Epithelial cell of proximal tubule (primary cell): Measurements from ENCODE around the gene AHCYL2. TPM values are rescaled to one million over a fixed set of nuclear protein-coding genes. Genes with fewer than 3 reads are reported as not detected.

Experiments
- DNase-seq: peaks from one replicate; pipeline ENCODE4 v3.0.0-alpha.2; 2011; ENCODE audit warnings: low read depth
- H3K4me3 ChIP-seq: 2 replicates; pipeline ENCODE4 v1.5.1; 2011; ENCODE audit warnings: low read depth, mild to moderate bottlenecking, low read length
- total RNA-seq: library from RNA; depleted of rRNA; stranded (reverse); fragments of >200 nt; gene quantifications from 2 replicates; pipeline ENCODE4 v1.2.3, GENCODE V29; 2015
- TF ChIP-seq, protein P1 (sequence below): conservative IDR thresholded peaks from 2 replicates; pipeline ENCODE4 v1.5.1; 2012; ENCODE audit warnings: low read depth, mild to moderate bottlenecking, low read length

AHCYL2 gene
- total RNA-seq, 1 donor from 2014 or later, result 7.0 TPM

- no peak overlapping the region for H3K4me3 ChIP-seq
- DNase-seq, result no peak
- TF ChIP-seq, protein P1, sequence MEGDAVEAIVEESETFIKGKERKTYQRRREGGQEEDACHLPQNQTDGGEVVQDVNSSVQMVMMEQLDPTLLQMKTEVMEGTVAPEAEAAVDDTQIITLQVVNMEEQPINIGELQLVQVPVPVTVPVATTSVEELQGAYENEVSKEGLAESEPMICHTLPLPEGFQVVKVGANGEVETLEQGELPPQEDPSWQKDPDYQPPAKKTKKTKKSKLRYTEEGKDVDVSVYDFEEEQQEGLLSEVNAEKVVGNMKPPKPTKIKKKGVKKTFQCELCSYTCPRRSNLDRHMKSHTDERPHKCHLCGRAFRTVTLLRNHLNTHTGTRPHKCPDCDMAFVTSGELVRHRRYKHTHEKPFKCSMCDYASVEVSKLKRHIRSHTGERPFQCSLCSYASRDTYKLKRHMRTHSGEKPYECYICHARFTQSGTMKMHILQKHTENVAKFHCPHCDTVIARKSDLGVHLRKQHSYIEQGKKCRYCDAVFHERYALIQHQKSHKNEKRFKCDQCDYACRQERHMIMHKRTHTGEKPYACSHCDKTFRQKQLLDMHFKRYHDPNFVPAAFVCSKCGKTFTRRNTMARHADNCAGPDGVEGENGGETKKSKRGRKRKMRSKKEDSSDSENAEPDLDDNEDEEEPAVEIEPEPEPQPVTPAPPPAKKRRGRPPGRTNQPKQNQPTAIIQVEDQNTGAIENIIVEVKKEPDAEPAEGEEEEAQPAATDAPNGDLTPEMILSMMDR, result no peak
Measured at GRCh38 chr7:129202058-129202777, 22.6 kb upstream of the AHCYL2 start.

DNA sequence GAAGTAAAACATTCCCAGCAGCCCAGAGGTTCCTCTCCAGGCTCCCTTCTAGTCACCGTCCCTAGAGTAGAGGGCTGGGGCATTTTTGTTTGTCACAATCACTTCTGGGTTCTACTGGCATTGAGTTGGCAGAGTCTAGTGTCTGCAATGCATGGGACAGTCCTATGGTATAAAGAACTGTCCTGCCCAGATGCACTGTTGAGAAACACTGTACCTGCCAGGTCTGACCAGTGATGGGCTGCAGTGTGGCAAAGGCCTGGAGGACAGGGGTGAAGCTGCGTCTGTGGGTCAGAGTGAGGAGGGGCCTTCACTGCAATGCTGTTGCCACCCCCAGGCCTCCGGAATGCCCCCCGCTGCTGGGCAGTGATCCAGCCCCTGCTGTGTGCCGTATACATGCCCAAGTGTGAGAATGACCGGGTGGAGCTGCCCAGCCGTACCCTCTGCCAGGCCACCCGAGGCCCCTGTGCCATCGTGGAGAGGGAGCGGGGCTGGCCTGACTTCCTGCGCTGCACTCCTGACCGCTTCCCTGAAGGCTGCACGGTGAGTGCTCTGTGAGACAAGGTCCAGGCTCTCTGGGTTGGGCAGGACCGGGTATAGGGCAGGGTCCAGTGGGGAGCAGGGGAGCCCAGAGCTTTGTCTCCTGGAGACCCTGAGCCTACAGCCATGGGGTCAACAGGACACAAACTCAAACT lies 21.6 kb upstream of the AHCYL2 start:
- TF ChIP-seq, protein P1, result no peak
- H3K4me3 ChIP-seq, result no peak overlapping the region
- DNase-seq, result no peak

GRCh38 chr7:129205126-129205818 lies 19.6 kb upstream of the AHCYL2 start:
- no peak overlapping the region for H3K4me3 ChIP-seq
- TF ChIP-seq, protein P1, result no peak
- no peak for DNase-seq

- no peak for DNase-seq
- TF ChIP-seq, protein P1, result no peak
- H3K4me3 ChIP-seq, result no peak overlapping the region
Measured at GRCh38 chr7:129205987-129206785, 18.6 kb upstream of the AHCYL2 start.

GRCh38 chr7:129208667-129209066 lies 16.2 kb upstream of the AHCYL2 start:
- no peak for DNase-seq
- TF ChIP-seq, protein P1, result peak; percentile 10
- H3K4me3 ChIP-seq, result no peak overlapping the region

DNA sequence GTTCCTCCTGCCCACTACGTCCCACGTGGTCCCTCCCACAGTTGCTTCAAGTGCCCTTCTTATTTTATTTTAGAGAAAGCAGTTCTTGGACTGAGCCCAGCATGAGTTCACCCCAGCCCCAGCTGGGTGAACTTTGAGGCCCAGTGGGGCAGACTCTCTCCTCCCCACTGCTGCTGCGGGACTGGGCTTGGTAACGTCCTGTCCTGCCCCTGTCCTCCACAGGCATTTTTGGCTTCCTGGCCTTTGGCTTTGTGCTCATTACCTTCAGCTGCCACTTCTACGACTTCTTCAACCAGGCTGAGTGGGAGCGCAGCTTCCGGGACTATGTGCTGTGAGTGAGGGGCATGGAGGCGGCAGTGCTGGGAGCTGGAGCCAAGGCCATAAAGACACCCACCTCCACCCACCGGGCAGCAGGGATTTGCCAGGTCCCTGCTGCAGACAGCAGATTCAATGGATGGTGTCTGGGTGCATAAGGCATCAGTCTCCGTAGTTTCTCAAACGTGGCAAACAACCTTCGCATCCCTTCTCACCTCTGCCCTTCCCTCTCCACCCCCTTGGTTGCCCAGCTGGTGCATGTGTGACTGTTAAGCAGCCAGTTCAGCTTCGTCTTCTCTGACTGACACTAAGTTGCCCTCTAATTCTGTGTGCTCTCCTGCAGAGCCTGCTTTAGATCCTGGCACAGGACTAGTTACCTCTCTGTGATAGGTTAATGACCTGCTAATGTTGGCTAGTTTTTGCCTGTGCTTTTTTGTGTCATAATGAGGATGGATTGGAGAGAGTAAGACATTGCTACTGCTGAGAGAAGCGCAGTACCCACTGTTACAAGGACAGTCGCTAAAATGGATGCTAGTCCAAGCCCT lies 15.5 kb upstream of the AHCYL2 start:
- TF ChIP-seq, protein P1, result no peak
- DNase-seq, result no peak

More for the DNA sequence above, 15.5 kb upstream of the AHCYL2 start:
- H3K4me3 ChIP-seq, result no peak overlapping the region
